HepG2 (cell line): ENCODE results near the gene CXCR5. TPM values are rescaled to one million over a fixed set of nuclear protein-coding genes. Genes with fewer than 3 reads are reported as not detected.
A peak's percentile ranks its signal among the peaks of the same experiment; 100 is the strongest.

Experiments used
- FOSL2 ChIP-seq: sonication (generic); formaldehyde crosslinking; IDR thresholded peaks from 2 replicates; pipeline ENCODE4 v1.4.0; 2020; ENCODE audit warnings: missing genetic modification reagents
- IKZF5 ChIP-seq: IDR thresholded peaks from 2 replicates; pipeline ENCODE4 v1.6.1; 2018; ENCODE audit warnings: missing genetic modification reagents, mild to moderate bottlenecking, missing compliant biosample characterization
- KLF11 ChIP-seq: IDR thresholded peaks from 2 replicates; pipeline ENCODE4 v1.6.1; 2016; ENCODE audit warnings: missing compliant biosample characterization
- PATZ1 ChIP-seq: sonication (generic); formaldehyde crosslinking; IDR thresholded peaks from 2 replicates; pipeline ENCODE4 v1.4.0; 2020; ENCODE audit warnings: missing genetic modification reagents
- PHF8 ChIP-seq: sonication (generic); formaldehyde crosslinking; IDR thresholded peaks from 2 replicates; pipeline ENCODE4 v1.5.0; 2020; ENCODE audit warnings: missing genetic modification reagents
- PITX1 ChIP-seq: sonication (generic); formaldehyde crosslinking; IDR thresholded peaks from 2 replicates; pipeline ENCODE4 v1.5.1; 2020; ENCODE audit warnings: mild to moderate bottlenecking, missing genetic modification reagents
- POLR2G ChIP-seq: fragments of 200-400 bp; formaldehyde crosslinking; IDR thresholded peaks from 2 replicates; pipeline ENCODE4 v1.6.1; 2018; ENCODE audit warnings: mild to moderate bottlenecking, low read depth, low read length, moderate library complexity
- ZBTB26 ChIP-seq: IDR thresholded peaks from 2 replicates; pipeline ENCODE4 v1.6.1; 2016; ENCODE audit warnings: missing compliant biosample characterization, missing genetic modification reagents, borderline replicate concordance
- ZBTB46 ChIP-seq: sonication (generic); formaldehyde crosslinking; IDR thresholded peaks from 2 replicates; pipeline ENCODE4 v1.4.0; 2020; ENCODE audit warnings: mild to moderate bottlenecking, missing genetic modification reagents, borderline replicate concordance
- ZFP82 ChIP-seq: sonication (generic); formaldehyde crosslinking; IDR thresholded peaks from 2 replicates; pipeline ENCODE4 v1.5.1; 2020; ENCODE audit warnings: mild to moderate bottlenecking, missing genetic modification reagents, borderline replicate concordance
- ZNF225 ChIP-seq: sonication (generic); formaldehyde crosslinking; IDR thresholded peaks from 2 replicates; pipeline ENCODE4 v1.4.0; 2020; ENCODE audit warnings: mild to moderate bottlenecking, missing genetic modification reagents
- ZNF713 ChIP-seq: sonication (generic); formaldehyde crosslinking; IDR thresholded peaks from 2 replicates; pipeline ENCODE4 v1.4.0; 2020; ENCODE audit warnings: mild to moderate bottlenecking, missing genetic modification reagents
- ZNF740 ChIP-seq: sonication (generic); formaldehyde crosslinking; IDR thresholded peaks from 2 replicates; pipeline ENCODE4 v1.4.0; 2020; ENCODE audit warnings: missing genetic modification reagents
- ZNF749 ChIP-seq: sonication (generic); formaldehyde crosslinking; IDR thresholded peaks from 2 replicates; pipeline ENCODE4 v1.8.0; 2022; ENCODE audit warnings: mild to moderate bottlenecking, missing genetic modification reagents, moderate library complexity, borderline replicate concordance
- polyA plus RNA-seq, 8 experiments: library from polyadenylated mRNA; depleted of rRNA in 3 of 8; stranded (reverse) in 7 of 8; unstranded in 1 of 8; fragments of >200 nt; fragmentation: Illumina TruSeq in 4 of 8; extraction: Trizol in 4 of 8; gene quantifications; 2 replicates each; pipeline versions ENCODE4 v1.2.1 to v1.2.3, GENCODE V29; 2011 to 2016; ENCODE audit warnings: low read depth in 4 of 8, missing spikeins in 1 of 8, mixed read lengths in 1 of 8; ENCODE audit not compliant: insufficient read depth in 1 of 8
- total RNA-seq, 5 experiments: library from RNA; depleted of rRNA; stranded (reverse); fragments of >200 nt; fragmentation: Illumina TruSeq; extraction: Trizol; gene quantifications; 2 replicates each; pipeline ENCODE4 v1.2.3, GENCODE V29; 2016; ENCODE audit warnings: low read depth in 1 of 5
- TF ChIP-seq, protein P1 (sequence below): sonication (generic); formaldehyde crosslinking; IDR thresholded peaks from 2 replicates; pipeline ENCODE4 v1.4.0; 2020; ENCODE audit warnings: missing genetic modification reagents, borderline replicate concordance

CXCR5 gene
- total and polyA plus RNA-seq, 2 of the 13 experiments (the other 11 are each of a cell fraction or from before 2014, with no cell fraction given), result not detected

GRCh38 chr11:118910309-118911112 lies 26.8 kb downstream of the CXCR5 start (continued):
- no peak for TF ChIP-seq ZBTB46 (CRISPR knock-in tag)
- TF ChIP-seq IKZF5, result 0 out of 2 replicates have a peak, but pooled peaks have one; percentile 29
- peak; percentile 84 for TF ChIP-seq PATZ1 (CRISPR knock-in tag)
- peak; percentile 53; the same call in 1 of the 2 replicates for TF ChIP-seq ZNF740 (CRISPR knock-in tag)
- peak; percentile 62; the same call in 1 of the 2 replicates for TF ChIP-seq POLR2G
- TF ChIP-seq, protein P1, sequence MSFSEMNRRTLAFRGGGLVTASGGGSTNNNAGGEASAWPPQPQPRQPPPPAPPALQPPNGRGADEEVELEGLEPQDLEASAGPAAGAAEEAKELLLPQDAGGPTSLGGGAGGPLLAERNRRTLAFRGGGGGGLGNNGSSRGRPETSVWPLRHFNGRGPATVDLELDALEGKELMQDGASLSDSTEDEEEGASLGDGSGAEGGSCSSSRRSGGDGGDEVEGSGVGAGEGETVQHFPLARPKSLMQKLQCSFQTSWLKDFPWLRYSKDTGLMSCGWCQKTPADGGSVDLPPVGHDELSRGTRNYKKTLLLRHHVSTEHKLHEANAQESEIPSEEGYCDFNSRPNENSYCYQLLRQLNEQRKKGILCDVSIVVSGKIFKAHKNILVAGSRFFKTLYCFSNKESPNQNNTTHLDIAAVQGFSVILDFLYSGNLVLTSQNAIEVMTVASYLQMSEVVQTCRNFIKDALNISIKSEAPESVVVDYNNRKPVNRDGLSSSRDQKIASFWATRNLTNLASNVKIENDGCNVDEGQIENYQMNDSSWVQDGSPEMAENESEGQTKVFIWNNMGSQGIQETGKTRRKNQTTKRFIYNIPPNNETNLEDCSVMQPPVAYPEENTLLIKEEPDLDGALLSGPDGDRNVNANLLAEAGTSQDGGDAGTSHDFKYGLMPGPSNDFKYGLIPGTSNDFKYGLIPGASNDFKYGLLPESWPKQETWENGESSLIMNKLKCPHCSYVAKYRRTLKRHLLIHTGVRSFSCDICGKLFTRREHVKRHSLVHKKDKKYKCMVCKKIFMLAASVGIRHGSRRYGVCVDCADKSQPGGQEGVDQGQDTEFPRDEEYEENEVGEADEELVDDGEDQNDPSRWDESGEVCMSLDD (CRISPR knock-in tag), result peak; percentile 61; the same call in 1 of the 2 replicates
- TF ChIP-seq ZNF713 (CRISPR knock-in tag), result no peak
- peak; percentile 45; the same call in 1 of the 2 replicates for TF ChIP-seq ZBTB26 (CRISPR knock-in tag)
- TF ChIP-seq ZNF225 (CRISPR knock-in tag), result peak; percentile 72; the same call in 1 of the 2 replicates
- peak; percentile 5; the same call in 1 of the 2 replicates for TF ChIP-seq FOSL2 (CRISPR knock-in tag)
- TF ChIP-seq PHF8, result peak; percentile 37
- TF ChIP-seq PITX1 (CRISPR knock-in tag), result no peak
- TF ChIP-seq KLF11 (CRISPR knock-in tag), result no peak
- TF ChIP-seq ZNF749, result no peak
- no peak for TF ChIP-seq ZFP82 (CRISPR knock-in tag)
